Esophagus squamous epithelium (tissue), 4 donors: ENCODE measurements around the gene GPR183.

Experiments
- POLR2A ChIP-seq, 4 donors: fragments of 450-650 bp; IDR thresholded peaks; one replicate each; pipeline ENCODE4 v1.6.1; 2017; ENCODE audit warnings: antibody characterized with exemption in 4 of 4, mild to moderate bottlenecking in 4 of 4, moderate library complexity in 3 of 4
- TF ChIP-seq, protein P1 (sequence below), 6 experiments: fragments of 450-650 bp in 4 of 6; fragments of 200-600 bp in 2 of 6; sonication (generic) in 2 of 6; IDR thresholded peaks; one replicate each; pipeline ENCODE4 v1.5.1; 2016 to 2019; ENCODE audit warnings: antibody characterized with exemption in 6 of 6, mild to moderate bottlenecking in 4 of 6, moderate library complexity in 4 of 6

DNA sequence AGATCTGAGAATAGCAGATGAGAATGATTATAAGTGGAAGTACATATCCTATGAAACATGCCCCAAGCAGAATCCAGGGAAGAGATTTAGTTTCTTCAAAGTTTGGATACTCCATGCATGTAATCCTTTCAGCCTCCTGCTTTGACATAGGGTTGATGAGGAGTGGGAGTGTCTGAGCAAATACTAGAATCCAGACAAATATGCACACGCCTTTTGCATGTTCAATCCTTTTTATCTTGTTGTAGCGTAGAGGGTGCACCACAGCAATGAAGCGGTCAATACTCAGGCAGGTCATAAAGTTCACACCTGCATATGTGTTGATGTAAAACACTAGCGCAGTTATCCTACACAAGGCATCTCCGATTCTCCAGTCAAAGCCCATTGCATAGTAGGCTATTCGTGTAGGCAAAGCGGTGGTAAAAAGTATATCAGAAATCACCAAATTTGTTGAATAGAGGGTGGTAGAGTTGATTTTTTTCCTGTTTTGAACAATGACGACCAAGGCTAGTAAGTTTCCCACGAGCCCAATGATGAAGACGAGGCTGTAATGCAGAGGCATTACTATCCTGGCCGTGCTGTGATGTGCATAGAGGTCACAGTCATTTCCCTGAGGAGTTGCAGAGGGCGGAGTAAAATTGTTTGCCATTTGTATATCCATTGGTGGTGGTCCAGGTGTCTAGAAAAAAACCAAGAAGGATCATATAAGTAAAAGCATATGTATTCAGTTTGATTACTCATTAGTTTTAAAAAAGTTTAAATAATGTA, 11.5 kb downstream of the GPR183 start:
- TF ChIP-seq, protein P1, sequence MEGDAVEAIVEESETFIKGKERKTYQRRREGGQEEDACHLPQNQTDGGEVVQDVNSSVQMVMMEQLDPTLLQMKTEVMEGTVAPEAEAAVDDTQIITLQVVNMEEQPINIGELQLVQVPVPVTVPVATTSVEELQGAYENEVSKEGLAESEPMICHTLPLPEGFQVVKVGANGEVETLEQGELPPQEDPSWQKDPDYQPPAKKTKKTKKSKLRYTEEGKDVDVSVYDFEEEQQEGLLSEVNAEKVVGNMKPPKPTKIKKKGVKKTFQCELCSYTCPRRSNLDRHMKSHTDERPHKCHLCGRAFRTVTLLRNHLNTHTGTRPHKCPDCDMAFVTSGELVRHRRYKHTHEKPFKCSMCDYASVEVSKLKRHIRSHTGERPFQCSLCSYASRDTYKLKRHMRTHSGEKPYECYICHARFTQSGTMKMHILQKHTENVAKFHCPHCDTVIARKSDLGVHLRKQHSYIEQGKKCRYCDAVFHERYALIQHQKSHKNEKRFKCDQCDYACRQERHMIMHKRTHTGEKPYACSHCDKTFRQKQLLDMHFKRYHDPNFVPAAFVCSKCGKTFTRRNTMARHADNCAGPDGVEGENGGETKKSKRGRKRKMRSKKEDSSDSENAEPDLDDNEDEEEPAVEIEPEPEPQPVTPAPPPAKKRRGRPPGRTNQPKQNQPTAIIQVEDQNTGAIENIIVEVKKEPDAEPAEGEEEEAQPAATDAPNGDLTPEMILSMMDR (IDR thresholded peaks at IDR 0.05) = no peak
- TF ChIP-seq POLR2A (IDR thresholded peaks at IDR 0.05) = no peak
